ENCODE measurements around the gene RFX1. TPM values are rescaled to one million over a fixed set of nuclear protein-coding genes. Genes with fewer than 3 reads are reported as not detected.

The RFX1 gene
- total and polyA plus RNA-seq, 2 of the 13 experiments (the other 11 are each of a cell fraction or from before 2014, with no cell fraction given): 1.1 to 1.3 TPM

- TF ChIP-seq FOXP4 (CRISPR knock-in tag; IDR thresholded peaks at IDR 0.05) (no peak), ASH2L (IDR thresholded peaks at IDR 0.05; ENCODE audit: insufficient read length, low read depth, low read length) (no peak), GTF3A (CRISPR knock-in tag; conservative IDR thresholded peaks at IDR 0.05) (no peak), KDM6A (CRISPR knock-in tag; IDR thresholded peaks at IDR 0.05; ENCODE audit: low read depth) (no peak), FOXC1 (CRISPR knock-in tag; IDR thresholded peaks at IDR 0.05; ENCODE audit: borderline replicate concordance) (no peak), GABPB1 (CRISPR knock-in tag; IDR thresholded peaks at IDR 0.05) (peak; percentile 82), ARNT2 (CRISPR knock-in tag; IDR thresholded peaks at IDR 0.05; ENCODE audit: low read depth) (no peak), GATAD2A (CRISPR knock-in tag; IDR thresholded peaks at IDR 0.05) (no peak), ZNF574 (CRISPR knock-in tag; IDR thresholded peaks at IDR 0.05) (no peak), CREM (IDR thresholded peaks at IDR 0.05) (peak; percentile 79), CREM (CRISPR knock-in tag; IDR thresholded peaks at IDR 0.05) (no peak), HIC2 (CRISPR knock-in tag; IDR thresholded peaks at IDR 0.05; ENCODE audit: low read depth) (no peak), NFYB (CRISPR knock-in tag; IDR thresholded peaks at IDR 0.05) (peak; percentile 73), ZNF12 (CRISPR knock-in tag; IDR thresholded peaks at IDR 0.05) (peak; percentile 100), TRIM22 (IDR thresholded peaks at IDR 0.05) (no peak), CREB1 (IDR thresholded peaks at IDR 0.05) (no peak), CREB1 (CRISPR knock-in tag; IDR thresholded peaks at IDR 0.05) (peak; percentile 88), SUZ12 (IDR thresholded peaks at IDR 0.05; ENCODE audit: low read depth, low read length) (peak; percentile 26; the same call in 1 of the 2 replicates), YY1 (IDR thresholded peaks at IDR 0.05; ENCODE audit: insufficient read depth, insufficient replicate concordance, low read depth, low read length) (peak; percentile 60), ZNF160 (CRISPR knock-in tag; IDR thresholded peaks at IDR 0.05) (no peak), DNMT1 (CRISPR knock-in tag; IDR thresholded peaks at IDR 0.05) (no peak), GABPA (IDR thresholded peaks at IDR 0.05; ENCODE audit: low read depth, low read length) (peak; percentile 29; the same call in 1 of the 2 replicates), GABPA (CRISPR knock-in tag; IDR thresholded peaks at IDR 0.05; ENCODE audit: low read depth) (peak; percentile 87)
Observed at GRCh38 chr19:13920940-13921747, 85.0 kb downstream of the RFX1 start (continued).
